Gastroesophageal sphincter (tissue), 4 donors: ENCODE results near the gene EEFSEC. TPM values are rescaled to one million over a fixed set of nuclear protein-coding genes. Genes with fewer than 3 reads are reported as not detected.

ENCODE experiments used
- ATAC-seq: fragments of 150-250 bp; one replicate; pipeline ENCODE4 v1.9.1; 2016; ENCODE audit warnings: mild to moderate bottlenecking, moderate library complexity
- H3K27ac ChIP-seq, 4 donors: fragments of 200-600 bp; sonication (generic) in 3 of 4; 1 replicate in 3 of 4; 2 replicates in 1 of 4; pipeline ENCODE4 v1.5.1; 2016 to 2019
- H3K27me3 ChIP-seq: fragments of 200-600 bp; sonication (generic); one replicate; pipeline ENCODE4 v1.5.1; 2019
- H3K36me3 ChIP-seq, 2 donors: fragments of 200-600 bp; sonication (generic); one replicate each; pipeline ENCODE4 v1.5.1; 2019; ENCODE audit warnings: control low read depth in 1 of 2
- H3K4me1 ChIP-seq, 3 donors: fragments of 200-600 bp; sonication (generic); 1 replicate in 2 of 3; 2 replicates in 1 of 3; pipeline ENCODE4 v1.5.1; 2016 to 2019; ENCODE audit warnings: control low read depth in 2 of 3
- H3K4me3 ChIP-seq, 2 donors: fragments of 200-600 bp; sonication (generic); one replicate each; pipeline ENCODE4 v1.5.1; 2019; ENCODE audit warnings: mild to moderate bottlenecking in 1 of 2, moderate library complexity in 1 of 2
- H3K9me3 ChIP-seq, 3 donors: fragments of 200-600 bp; sonication (generic); one replicate each; pipeline ENCODE4 v1.5.1; 2017 to 2019; ENCODE audit warnings: control low read depth in 2 of 3
- CTCF ChIP-seq, 4 experiments: fragments of 200-600 bp in 2 of 4; fragments of 450-650 bp in 2 of 4; sonication (generic) in 1 of 4; IDR thresholded peaks; one replicate each; pipeline ENCODE4 v1.5.1; 2017 to 2019; ENCODE audit warnings: antibody characterized with exemption in 4 of 4, mild to moderate bottlenecking in 2 of 4, moderate library complexity in 2 of 4
- EP300 ChIP-seq: sonication (generic); formaldehyde crosslinking; IDR thresholded peaks from one replicate; pipeline ENCODE4 v1.6.1; 2017; ENCODE audit warnings: antibody characterized with exemption, mild to moderate bottlenecking
- POLR2A ChIP-seq, 2 donors: fragments of 450-650 bp; IDR thresholded peaks; one replicate each; pipeline ENCODE4 v1.6.1; 2017; ENCODE audit warnings: antibody characterized with exemption in 2 of 2, mild to moderate bottlenecking in 2 of 2, moderate library complexity in 1 of 2
- POLR2AphosphoS5 ChIP-seq: sonication (generic); formaldehyde crosslinking; IDR thresholded peaks from one replicate; pipeline ENCODE4 v1.6.1; 2017; ENCODE audit warnings: antibody characterized with exemption
- WGBS, 2 donors: methylation state at CpG; one replicate each; pipeline ENCODE4 v1.1.5; 2018; ENCODE audit warnings: low coverage in 1 of 2; 5-methylcytosine and 5-hydroxymethylcytosine counted together
- total RNA-seq, 4 donors: library from RNA; depleted of rRNA; stranded (reverse); fragments of >200 nt; gene quantifications; one replicate each; pipeline ENCODE4 v1.1.0, GENCODE V29; 2016

Gene EEFSEC
- total RNA-seq, 4 donors from 2014 or later = 5.8 to 16.5 (median 11.4) TPM

GRCh38 chr3:128379367-128380160, 226.3 kb downstream of the EEFSEC start:
- no peak for ATAC-seq
- Histone ChIP-seq H3K36me3 (peaks cover 0 to 6% of the 10 kb centered on the region in 2 donors), H3K9me3 (no peaks in the 10 kb centered on the region), H3K27me3 (no peaks in the 10 kb centered on the region), H3K27ac (peak overlapping the region in 1 of 4 donors; percentile 31), H3K4me3 (no peak overlapping the region), H3K4me1 (peaks cover 0 to 55% (median 25%) of the 10 kb centered on the region in 3 donors)
- no peak for TF ChIP-seq POLR2A (IDR thresholded peaks at IDR 0.05)
- no peak for TF ChIP-seq CTCF (IDR thresholded peaks at IDR 0.05)
- no peak for TF ChIP-seq POLR2AphosphoS5
- TF ChIP-seq EP300 = no peak
- 42 to 45% methylated on average over 7 to 8 of the region's 12 CpGs for WGBS, 2 donors

- H3K27ac ChIP-seq = no peak overlapping the region
- no peaks in the 10 kb centered on the region for H3K27me3 ChIP-seq
- WGBS, 2 donors = 95 to 96% methylated on average over 5 of the region's 5 CpGs
- peaks cover 0 to 59% (median 25%) of the 10 kb centered on the region in 3 donors for H3K4me1 ChIP-seq
- peaks cover 0 to 6% of the 10 kb centered on the region in 2 donors for H3K36me3 ChIP-seq
- ATAC-seq = no peak
- no peaks in the 10 kb centered on the region for H3K9me3 ChIP-seq
- TF ChIP-seq CTCF (IDR thresholded peaks at IDR 0.05) = no peak
- no peak for TF ChIP-seq POLR2A (IDR thresholded peaks at IDR 0.05)
- no peak for TF ChIP-seq EP300
- no peak for TF ChIP-seq POLR2AphosphoS5
- no peak overlapping the region for H3K4me3 ChIP-seq
Observed at GRCh38 chr3:128380295-128380694, 227.0 kb downstream of the EEFSEC start.

GRCh38 chr3:128380719-128381118, 227.4 kb downstream of the EEFSEC start:
- H3K4me3 ChIP-seq = no peak overlapping the region
- no peaks in the 10 kb centered on the region for H3K9me3 ChIP-seq
- TF ChIP-seq POLR2A (IDR thresholded peaks at IDR 0.05) (no peak), EP300 (no peak), POLR2AphosphoS5 (no peak), CTCF (IDR thresholded peaks at IDR 0.05) (no peak)
- H3K4me1 ChIP-seq = peaks cover 0 to 63% (median 25%) of the 10 kb centered on the region in 3 donors
- no peak for ATAC-seq
- 97 to 98% methylated on average over 3 to 6 of the region's 6 CpGs for WGBS, 2 donors
- no peak overlapping the region for H3K27ac ChIP-seq
- H3K36me3 ChIP-seq = peaks cover 0 to 6% of the 10 kb centered on the region in 2 donors
- no peaks in the 10 kb centered on the region for H3K27me3 ChIP-seq

- Histone ChIP-seq H3K4me3 (no peak overlapping the region), H3K27ac (no peak overlapping the region), H3K36me3 (no peaks in the 10 kb centered on the region), H3K9me3 (no peaks in the 10 kb centered on the region), H3K27me3 (no peaks in the 10 kb centered on the region), H3K4me1 (peaks cover 0 to 66% (median 25%) of the 10 kb centered on the region in 3 donors)
- TF ChIP-seq EP300 = no peak
- TF ChIP-seq POLR2AphosphoS5 = no peak
- TF ChIP-seq CTCF (IDR thresholded peaks at IDR 0.05) = no peak
- no peak for TF ChIP-seq POLR2A (IDR thresholded peaks at IDR 0.05)
- ATAC-seq = no peak
- WGBS, 2 donors = 100% methylated on average over 1 of the region's 10 CpGs; no CpG with 5 or more reads in 1 of the 2 donors
Observed at GRCh38 chr3:128381609-128382008, 228.3 kb downstream of the EEFSEC start.
